MM.1S (cell line): ENCODE results near the gene LETM1.

ENCODE experiments used
- EZH2phosphoT487 ChIP-seq: fragments of 300-600 bp; sonication (generic); IDR thresholded peaks from 2 replicates; pipeline ENCODE4 v1.6.1; 2018; ENCODE audit warnings: antibody characterized with exemption, low read length
- TF ChIP-seq, protein P1 (sequence below): fragments of 300-600 bp; sonication (generic); IDR thresholded peaks from 2 replicates; pipeline ENCODE4 v1.5.1; 2016; ENCODE audit warnings: antibody characterized with exemption, low read length, mixed read lengths

DNA sequence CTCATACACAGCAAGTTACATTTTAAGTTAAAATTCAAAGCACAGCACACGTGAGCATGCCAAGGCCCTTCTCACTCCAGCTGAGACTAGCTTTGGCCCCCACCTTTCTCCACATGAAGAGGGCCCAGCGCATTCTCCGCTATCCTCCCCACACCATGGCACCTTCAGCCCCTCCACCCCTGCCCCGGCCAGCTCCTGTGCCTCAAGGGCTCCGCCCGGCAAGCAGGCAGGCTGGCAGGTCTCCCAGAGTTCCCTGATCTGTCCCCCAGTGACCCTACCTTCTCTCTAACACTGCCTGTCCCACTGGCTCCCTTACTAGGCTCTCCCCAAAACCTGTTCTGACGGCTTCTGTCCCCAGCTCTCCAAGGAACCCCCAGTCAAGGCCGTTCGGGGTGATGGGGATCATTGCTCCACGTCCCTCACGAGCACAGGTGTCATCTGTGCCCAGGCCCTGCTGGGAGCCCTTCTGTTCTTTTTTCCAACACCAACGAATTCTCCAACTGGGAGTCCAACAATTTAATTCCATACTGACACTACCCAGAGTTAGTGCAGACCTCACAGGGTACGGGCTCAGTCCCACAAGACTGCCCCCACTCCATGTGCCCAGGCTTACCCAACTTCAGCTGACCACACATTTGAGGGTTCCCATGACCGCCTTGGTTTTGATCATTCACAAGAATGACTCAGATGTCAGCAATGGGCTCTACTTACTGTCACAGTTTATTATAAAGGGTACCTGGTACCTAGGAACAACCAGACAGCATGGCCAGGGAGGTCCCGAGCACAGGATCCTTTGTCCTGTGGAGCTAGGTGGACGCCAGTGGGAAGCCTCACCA, 4.2 kb downstream of the LETM1 start:
- TF ChIP-seq, protein P1, sequence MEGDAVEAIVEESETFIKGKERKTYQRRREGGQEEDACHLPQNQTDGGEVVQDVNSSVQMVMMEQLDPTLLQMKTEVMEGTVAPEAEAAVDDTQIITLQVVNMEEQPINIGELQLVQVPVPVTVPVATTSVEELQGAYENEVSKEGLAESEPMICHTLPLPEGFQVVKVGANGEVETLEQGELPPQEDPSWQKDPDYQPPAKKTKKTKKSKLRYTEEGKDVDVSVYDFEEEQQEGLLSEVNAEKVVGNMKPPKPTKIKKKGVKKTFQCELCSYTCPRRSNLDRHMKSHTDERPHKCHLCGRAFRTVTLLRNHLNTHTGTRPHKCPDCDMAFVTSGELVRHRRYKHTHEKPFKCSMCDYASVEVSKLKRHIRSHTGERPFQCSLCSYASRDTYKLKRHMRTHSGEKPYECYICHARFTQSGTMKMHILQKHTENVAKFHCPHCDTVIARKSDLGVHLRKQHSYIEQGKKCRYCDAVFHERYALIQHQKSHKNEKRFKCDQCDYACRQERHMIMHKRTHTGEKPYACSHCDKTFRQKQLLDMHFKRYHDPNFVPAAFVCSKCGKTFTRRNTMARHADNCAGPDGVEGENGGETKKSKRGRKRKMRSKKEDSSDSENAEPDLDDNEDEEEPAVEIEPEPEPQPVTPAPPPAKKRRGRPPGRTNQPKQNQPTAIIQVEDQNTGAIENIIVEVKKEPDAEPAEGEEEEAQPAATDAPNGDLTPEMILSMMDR = no peak
- no peak for TF ChIP-seq EZH2phosphoT487
